ENCODE data around the gene SLC9A9. TPM values are rescaled to one million over a fixed set of nuclear protein-coding genes. Genes with fewer than 3 reads are reported as not detected.

SLC9A9 gene
- total RNA-seq, 2 donors from 2014 or later: 1.3 to 3.7 TPM

DNA sequence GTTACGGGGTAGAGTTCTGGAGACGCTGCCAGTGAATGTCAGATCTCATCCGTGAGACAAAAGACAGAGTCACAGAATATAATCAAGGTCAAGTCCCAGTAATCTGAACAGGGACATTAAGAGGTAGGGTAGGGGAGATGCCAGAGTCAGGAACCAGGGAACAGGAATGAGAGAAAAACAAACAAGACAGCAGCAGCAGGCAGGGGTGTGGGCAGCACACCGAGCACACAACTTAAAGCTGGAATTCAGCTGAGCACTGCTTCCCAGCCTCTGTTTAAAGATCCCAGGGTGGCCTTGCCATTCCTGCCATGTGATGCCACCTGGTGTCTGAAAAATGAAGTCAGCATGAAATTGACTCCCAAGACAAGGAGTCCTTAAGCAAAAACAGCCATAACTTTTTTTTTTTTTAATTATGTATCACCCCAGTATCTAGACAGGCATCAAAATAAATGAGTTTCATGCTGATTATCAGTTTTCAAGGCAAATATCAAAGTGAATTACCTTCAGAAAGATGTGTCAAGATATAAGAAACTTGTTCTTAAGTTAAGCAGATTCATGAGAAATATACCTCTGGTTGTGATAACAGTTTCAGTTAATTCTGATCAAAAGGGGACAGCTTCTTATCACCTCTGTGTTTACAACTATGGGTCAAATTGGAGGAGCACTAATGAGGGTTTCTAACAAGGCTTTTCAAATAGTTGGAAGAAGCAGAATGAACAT, 203.7 kb downstream of the SLC9A9 start:
- Histone ChIP-seq H3K27ac (ENCODE audit: low read depth, low read length) (no peak overlapping the region), H3K4me3 (ENCODE audit: low read length) (no peak overlapping the region), H3K4me1 (ENCODE audit: control insufficient read depth, insufficient read depth, low read length) (no peaks in the 10 kb centered on the region), H3K27me3 (ENCODE audit: control insufficient read depth, insufficient read depth, low read length, poor library complexity, severe bottlenecking) (no peaks in the 10 kb centered on the region), H3K36me3 (ENCODE audit: control insufficient read depth, insufficient read depth, low read length) (no peaks in the 10 kb centered on the region), H3K9ac (ENCODE audit: extremely low read depth, low read length, poor library complexity, severe bottlenecking) (no peak overlapping the region), H3K9me3 (ENCODE audit: control insufficient read depth, low read length) (no peaks in the 10 kb centered on the region)
- WGBS, 2 experiments (ENCODE audit: insufficient coverage in 1 of 2, insufficient read length in 1 of 2): 57 to 78% methylated on average over 4 of the region's 4 CpGs
- Mint-ChIP-seq H3K27me3 (ENCODE audit: insufficient read depth) (no peaks in the 10 kb centered on the region), H3K36me3 (ENCODE audit: low read depth) (no peaks in the 10 kb centered on the region), H3K27ac (no peak overlapping the region), H3K4me3 (no peak overlapping the region), H3K9me3 (no peaks in the 10 kb centered on the region), H3K4me1 (peaks cover 4% of the 10 kb centered on the region)
- peak; percentile 86 for TF ChIP-seq CTCF (conservative IDR thresholded peaks at IDR 0.05)
- peak; percentile 87 for DNase-seq

GRCh38 chr3:143643905-143644304, 204.4 kb downstream of the SLC9A9 start:
- Mint-ChIP-seq H3K4me1 (peaks cover 4% of the 10 kb centered on the region), H3K27ac (no peak overlapping the region), H3K36me3 (ENCODE audit: low read depth) (no peaks in the 10 kb centered on the region), H3K27me3 (ENCODE audit: insufficient read depth) (no peaks in the 10 kb centered on the region), H3K9me3 (no peaks in the 10 kb centered on the region), H3K4me3 (no peak overlapping the region)
- H3K4me3 ChIP-seq (ENCODE audit: low read length): no peak overlapping the region
- WGBS, 2 experiments (ENCODE audit: insufficient coverage in 1 of 2, insufficient read length in 1 of 2): 86 to 89% methylated on average over 1 of the region's 1 CpG
- H3K27ac ChIP-seq (ENCODE audit: low read depth, low read length): no peak overlapping the region
- no peak for DNase-seq
- no peaks in the 10 kb centered on the region for H3K9me3 ChIP-seq (ENCODE audit: control insufficient read depth, low read length)
- H3K27me3 ChIP-seq (ENCODE audit: control insufficient read depth, insufficient read depth, low read length, poor library complexity, severe bottlenecking): no peaks in the 10 kb centered on the region
- TF ChIP-seq CTCF (conservative IDR thresholded peaks at IDR 0.05): no peak
- no peaks in the 10 kb centered on the region for H3K4me1 ChIP-seq (ENCODE audit: control insufficient read depth, insufficient read depth, low read length)
- H3K9ac ChIP-seq (ENCODE audit: extremely low read depth, low read length, poor library complexity, severe bottlenecking): no peak overlapping the region
- no peaks in the 10 kb centered on the region for H3K36me3 ChIP-seq (ENCODE audit: control insufficient read depth, insufficient read depth, low read length)

- peaks cover 24% of the 10 kb centered on the region for H3K9me3 ChIP-seq (ENCODE audit: control insufficient read depth, low read length)
- no peaks in the 10 kb centered on the region for H3K36me3 ChIP-seq (ENCODE audit: control insufficient read depth, insufficient read depth, low read length)
- Mint-ChIP-seq H3K4me3 (no peak overlapping the region), H3K9me3 (peaks cover 2% of the 10 kb centered on the region), H3K27ac (no peak overlapping the region), H3K4me1 (peaks cover 7% of the 10 kb centered on the region), H3K27me3 (ENCODE audit: insufficient read depth) (no peaks in the 10 kb centered on the region), H3K36me3 (ENCODE audit: low read depth) (no peaks in the 10 kb centered on the region)
- no peak overlapping the region for H3K9ac ChIP-seq (ENCODE audit: extremely low read depth, low read length, poor library complexity, severe bottlenecking)
- no peaks in the 10 kb centered on the region for H3K4me1 ChIP-seq (ENCODE audit: control insufficient read depth, insufficient read depth, low read length)
- no peak for DNase-seq
- WGBS, 2 experiments (ENCODE audit: insufficient coverage in 1 of 2, insufficient read length in 1 of 2): 90 to 92% methylated on average over 1 to 3 of the region's 3 CpGs
- H3K4me3 ChIP-seq (ENCODE audit: low read length): no peak overlapping the region
- H3K27ac ChIP-seq (ENCODE audit: low read depth, low read length): no peak overlapping the region
- no peak for TF ChIP-seq CTCF (conservative IDR thresholded peaks at IDR 0.05)
- H3K27me3 ChIP-seq (ENCODE audit: control insufficient read depth, insufficient read depth, low read length, poor library complexity, severe bottlenecking): no peaks in the 10 kb centered on the region
Measured at GRCh38 chr3:143640774-143641173, 207.5 kb downstream of the SLC9A9 start.
